ENCODE data around the gene PLIN1.

PLIN1 gene

GRCh38 chr15:89633585-89633984 lies 45.6 kb downstream of the PLIN1 start:
- Histone ChIP-seq H3K4me1 (ENCODE audit: insufficient read depth, low read length) (no peaks in the 10 kb centered on the region), H4K20me1 (ENCODE audit: insufficient read depth, low read length) (peaks cover 5% of the 10 kb centered on the region; the same call in 1 of the 2 replicates), H2AFZ (ENCODE audit: low read depth, low read length) (no peak overlapping the region), H3K27ac (ENCODE audit: low read length) (no peak overlapping the region), H3K36me3 (ENCODE audit: insufficient read depth, low read length) (peaks cover 49% of the 10 kb centered on the region), H3K9me3 (ENCODE audit: insufficient read depth, low read length, severe bottlenecking) (peaks cover 4% of the 10 kb centered on the region), H3K4me3 (ENCODE audit: low read depth in 1 of 2, low read length in 2 of 2) (no peak overlapping the region), H3K4me2 (ENCODE audit: insufficient read depth, low read length) (no peak overlapping the region), H3K27me3 (ENCODE audit: insufficient read depth, low read length, poor library complexity) (no peaks in the 10 kb centered on the region), H3K9ac (ENCODE audit: low read depth, low read length) (no peak overlapping the region), H3K79me2 (ENCODE audit: insufficient read depth, low read length) (no peaks in the 10 kb centered on the region)
- no peak for ATAC-seq (ENCODE audit: insufficient read depth, low read depth)
- no peak for TF ChIP-seq CTCF (IDR thresholded peaks at IDR 0.05; ENCODE audit: borderline replicate concordance, extremely low read depth, low read length, poor library complexity, severe bottlenecking)
- TF ChIP-seq EZH2 (IDR thresholded peaks at IDR 0.05; ENCODE audit: borderline replicate concordance, low read depth, low read length, severe bottlenecking) = no peak
- DNase-seq = no peak

- ATAC-seq (ENCODE audit: insufficient read depth, low read depth) (no peak), DNase-seq (no peak)
- Histone ChIP-seq H3K27me3 (ENCODE audit: insufficient read depth, low read length, poor library complexity) (no peaks in the 10 kb centered on the region), H3K9ac (ENCODE audit: low read depth, low read length) (no peak overlapping the region), H3K4me1 (ENCODE audit: insufficient read depth, low read length) (no peaks in the 10 kb centered on the region), H3K79me2 (ENCODE audit: insufficient read depth, low read length) (no peaks in the 10 kb centered on the region), H2AFZ (ENCODE audit: low read depth, low read length) (no peak overlapping the region), H4K20me1 (ENCODE audit: insufficient read depth, low read length) (peaks cover 5% of the 10 kb centered on the region; the same call in 1 of the 2 replicates), H3K27ac (ENCODE audit: low read length) (no peak overlapping the region), H3K4me3 (ENCODE audit: low read depth in 1 of 2, low read length in 2 of 2) (no peak overlapping the region), H3K36me3 (ENCODE audit: insufficient read depth, low read length) (peaks cover 56% of the 10 kb centered on the region), H3K4me2 (ENCODE audit: insufficient read depth, low read length) (no peak overlapping the region), H3K9me3 (ENCODE audit: insufficient read depth, low read length, severe bottlenecking) (peaks cover 4% of the 10 kb centered on the region)
- TF ChIP-seq EZH2 (IDR thresholded peaks at IDR 0.05; ENCODE audit: borderline replicate concordance, low read depth, low read length, severe bottlenecking) (no peak), CTCF (IDR thresholded peaks at IDR 0.05; ENCODE audit: borderline replicate concordance, extremely low read depth, low read length, poor library complexity, severe bottlenecking) (no peak)
These were observed 46.4 kb downstream of the PLIN1 start for GRCh38 chr15:89632563-89633430.

GRCh38 chr15:89631902-89632264 lies 47.3 kb downstream of the PLIN1 start:
- Histone ChIP-seq H3K4me2 (ENCODE audit: insufficient read depth, low read length) (no peak overlapping the region), H3K4me1 (ENCODE audit: insufficient read depth, low read length) (no peaks in the 10 kb centered on the region), H3K9me3 (ENCODE audit: insufficient read depth, low read length, severe bottlenecking) (peaks cover 4% of the 10 kb centered on the region), H3K9ac (ENCODE audit: low read depth, low read length) (no peak overlapping the region), H4K20me1 (ENCODE audit: insufficient read depth, low read length) (peaks cover 5% of the 10 kb centered on the region; the same call in 1 of the 2 replicates), H3K27ac (ENCODE audit: low read length) (no peak overlapping the region), H2AFZ (ENCODE audit: low read depth, low read length) (no peak overlapping the region), H3K4me3 (ENCODE audit: low read depth in 1 of 2, low read length in 2 of 2) (no peak overlapping the region), H3K79me2 (ENCODE audit: insufficient read depth, low read length) (no peaks in the 10 kb centered on the region), H3K36me3 (ENCODE audit: insufficient read depth, low read length) (peaks cover 66% of the 10 kb centered on the region), H3K27me3 (ENCODE audit: insufficient read depth, low read length, poor library complexity) (no peaks in the 10 kb centered on the region)
- DNase-seq = no peak
- peak; percentile 17; the same call in 1 of the 3 replicates for ATAC-seq (ENCODE audit: insufficient read depth, low read depth)
- TF ChIP-seq EZH2 (IDR thresholded peaks at IDR 0.05; ENCODE audit: borderline replicate concordance, low read depth, low read length, severe bottlenecking) = no peak
- no peak for TF ChIP-seq CTCF (IDR thresholded peaks at IDR 0.05; ENCODE audit: borderline replicate concordance, extremely low read depth, low read length, poor library complexity, severe bottlenecking)

Data from DND-41 (cell line).